ENCODE measurements around the gene AGAP1.

The AGAP1 gene

DNA sequence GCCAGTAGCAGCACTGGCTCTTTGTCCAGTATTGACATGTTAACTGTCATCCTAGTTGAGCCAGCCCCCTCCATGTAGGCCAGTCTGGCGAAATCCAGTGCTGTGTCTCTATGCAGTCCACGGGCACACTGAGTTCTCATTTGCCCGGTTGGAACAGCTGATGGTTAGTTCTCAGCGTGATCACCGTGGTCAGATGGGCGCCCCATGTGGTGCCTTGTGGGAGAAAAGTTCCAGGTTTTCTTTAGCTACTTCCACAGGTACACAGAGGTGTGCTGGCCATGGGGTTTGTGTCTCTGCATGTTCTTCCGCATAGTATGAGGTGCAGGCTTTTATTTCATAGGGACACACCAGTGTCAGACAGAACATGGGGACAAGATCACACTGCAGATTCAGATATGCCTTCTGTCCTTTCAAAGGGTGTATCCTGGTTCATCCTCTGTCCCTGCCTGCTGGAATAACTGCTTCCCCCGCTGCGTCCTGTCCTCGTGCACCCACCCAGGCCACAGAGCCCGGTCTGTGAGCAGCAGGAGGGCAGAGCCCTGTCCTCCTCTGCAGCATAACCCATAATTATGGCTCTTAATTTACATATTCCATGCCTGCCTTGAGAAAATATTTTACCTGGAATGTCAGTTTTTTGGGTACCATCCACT, 340.3 kb downstream of the AGAP1 start:
- DNase-seq = no peak

- DNase-seq = no peak
Measured at GRCh38 chr2:235834781-235835180, 340.9 kb downstream of the AGAP1 start.

- DNase-seq = no peak
Measured at GRCh38 chr2:235835810-235836209, 342.0 kb downstream of the AGAP1 start.

DNA sequence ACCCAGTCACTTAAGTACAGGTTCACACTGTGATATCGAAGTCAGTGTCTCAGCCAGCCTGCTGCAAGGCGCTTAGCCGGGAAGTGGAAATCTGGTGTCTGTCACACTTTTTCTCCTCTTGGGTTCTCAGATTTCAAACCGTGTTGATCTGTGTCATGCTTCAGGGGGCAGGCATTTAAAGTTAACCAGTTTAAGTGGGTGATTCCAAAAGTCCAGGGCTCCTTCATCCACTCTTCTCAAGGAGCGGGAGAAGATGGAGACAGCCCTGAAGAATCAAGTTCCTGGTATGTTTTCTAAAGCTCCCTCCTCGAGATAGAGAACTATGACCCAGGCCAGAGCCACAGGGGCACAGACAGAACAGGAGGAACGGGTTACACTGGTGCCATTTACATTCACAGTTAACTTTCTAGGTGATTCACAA, 342.7 kb downstream of the AGAP1 start:
- no peak for DNase-seq

- no peak for DNase-seq
Measured at GRCh38 chr2:235839226-235839625, 345.4 kb downstream of the AGAP1 start.

- DNase-seq = no peak
Measured at GRCh38 chr2:235839974-235840373, 346.1 kb downstream of the AGAP1 start.

DNA sequence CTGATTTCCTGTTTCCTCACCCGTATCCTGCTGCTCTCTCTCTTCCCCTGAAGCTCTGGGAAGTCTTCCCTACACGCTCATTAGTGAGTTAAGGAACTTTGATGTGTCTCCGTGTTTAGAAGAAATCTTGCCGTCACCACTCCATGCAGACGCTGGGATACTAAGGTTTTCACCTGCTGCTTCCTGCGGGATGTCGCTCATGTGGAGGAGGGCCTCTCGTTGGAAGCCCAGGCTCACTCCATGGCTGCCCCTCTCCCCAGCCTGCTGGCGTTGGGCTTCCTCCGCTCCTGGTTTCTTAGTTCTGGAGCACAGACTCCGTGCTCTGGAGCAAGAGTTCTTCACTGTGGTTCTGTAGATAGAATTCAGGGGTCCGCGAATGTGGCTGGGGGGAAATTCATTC, 348.0 kb downstream of the AGAP1 start:
- DNase-seq = no peak

DNA sequence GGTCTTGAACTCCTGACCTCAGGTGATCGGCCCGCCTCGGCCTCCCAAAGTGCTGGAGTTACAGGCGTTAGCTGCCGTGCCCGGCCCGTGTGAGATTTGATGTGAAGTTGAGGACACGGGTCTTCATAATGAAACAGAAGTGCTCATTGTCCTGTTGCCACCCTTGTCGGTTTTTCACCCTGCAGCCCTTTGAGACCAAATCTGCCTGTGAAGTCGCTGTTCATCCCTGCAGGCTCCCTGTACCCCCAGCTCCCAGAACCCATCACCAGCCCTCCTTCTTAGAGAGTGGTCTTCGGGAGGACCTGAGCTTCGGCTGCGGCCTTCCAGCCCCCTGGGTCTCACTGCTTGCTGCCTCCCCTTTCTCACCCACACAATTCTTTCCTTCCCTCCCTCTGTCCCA, 349.1 kb downstream of the AGAP1 start:
- no peak for DNase-seq

- no peak for DNase-seq
Measured at GRCh38 chr2:235843591-235844395, 349.9 kb downstream of the AGAP1 start.

DNA sequence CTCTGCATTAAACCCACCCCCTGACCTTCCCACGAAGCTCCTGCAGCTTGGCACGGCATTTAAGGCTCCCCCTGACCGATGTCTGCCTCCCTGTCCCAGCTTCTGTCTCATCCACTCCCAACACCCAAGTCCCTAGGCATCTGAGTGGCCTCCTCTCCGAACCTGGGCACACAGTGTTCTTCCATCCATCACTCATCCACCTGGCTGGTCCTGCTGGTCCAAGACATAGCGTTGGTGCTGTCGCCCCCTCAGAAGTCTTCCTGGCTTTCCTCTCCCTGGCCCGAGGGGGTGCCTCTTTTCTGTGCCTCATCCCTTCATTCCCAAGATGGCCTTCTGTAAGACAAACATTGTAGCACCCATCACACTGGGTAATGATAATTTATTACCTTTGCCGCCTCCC, 350.7 kb downstream of the AGAP1 start:
- no peak for DNase-seq

- DNase-seq = no peak
Measured at GRCh38 chr2:235845245-235845644, 351.4 kb downstream of the AGAP1 start.

GRCh38 chr2:235847576-235847975, 353.7 kb downstream of the AGAP1 start:
- no peak for DNase-seq

DNA sequence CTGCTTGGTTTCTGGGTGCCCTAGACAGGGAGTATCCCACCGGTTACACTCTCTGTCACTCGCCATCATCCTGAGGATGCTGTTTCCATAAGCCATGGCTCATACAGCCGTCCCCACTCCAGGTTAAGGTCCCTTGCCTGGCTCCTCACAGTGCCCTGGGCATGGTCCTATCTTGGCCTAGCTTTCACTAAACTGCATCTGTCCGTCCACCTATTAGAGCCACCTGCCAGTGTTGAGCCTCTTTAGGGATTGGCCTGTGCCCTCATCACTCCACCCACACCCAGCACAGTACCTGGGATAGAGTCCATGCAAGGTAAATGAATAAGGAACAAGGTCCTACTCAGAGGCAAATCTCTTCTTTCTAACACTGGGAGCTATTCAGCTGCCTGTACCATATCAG, 354.2 kb downstream of the AGAP1 start:
- no peak for DNase-seq

DNA sequence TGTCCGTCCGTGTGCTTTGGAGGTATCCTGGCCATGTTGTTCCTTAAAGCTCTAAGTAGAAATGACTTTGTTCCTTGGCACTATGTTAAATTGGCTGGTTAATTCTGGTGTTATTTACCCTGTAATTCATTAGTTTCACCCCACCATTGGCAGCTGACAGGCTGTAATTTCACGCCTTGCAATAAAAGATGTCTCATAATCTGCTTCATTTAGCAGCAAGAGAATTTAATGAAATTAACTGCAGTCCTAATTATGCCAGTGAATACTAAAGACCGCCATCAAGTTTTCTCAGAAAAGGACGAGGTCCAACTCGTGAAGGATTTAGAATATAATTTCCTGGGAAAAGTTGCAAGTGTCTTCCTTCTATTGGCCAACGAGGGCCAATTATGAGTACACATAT, 355.1 kb downstream of the AGAP1 start:
- no peak for DNase-seq

DNA sequence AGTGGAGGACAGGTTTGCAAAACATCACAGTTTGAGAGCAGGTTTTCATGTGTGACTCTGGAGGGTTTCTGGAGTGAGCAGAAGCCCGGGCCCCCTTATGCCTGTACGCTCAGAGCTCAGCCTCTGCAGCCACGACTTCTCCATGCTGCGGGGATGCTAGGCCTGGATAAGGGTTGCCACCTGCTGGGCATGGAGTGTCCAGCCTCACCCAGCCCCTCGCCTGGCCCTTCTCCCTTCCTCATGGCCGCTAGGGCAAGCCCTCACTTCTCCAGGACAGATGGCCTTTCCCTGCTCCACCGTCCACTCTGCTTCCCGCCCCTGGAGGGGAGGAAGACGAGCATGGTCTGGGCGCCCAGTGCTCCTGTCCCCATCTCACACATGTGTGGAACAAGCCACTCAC, 355.6 kb downstream of the AGAP1 start:
- DNase-seq = no peak

- no peak for DNase-seq
Measured at GRCh38 chr2:235850289-235850688, 356.4 kb downstream of the AGAP1 start.

GRCh38 chr2:235850771-235851551, 357.1 kb downstream of the AGAP1 start:
- DNase-seq = no peak

DNA sequence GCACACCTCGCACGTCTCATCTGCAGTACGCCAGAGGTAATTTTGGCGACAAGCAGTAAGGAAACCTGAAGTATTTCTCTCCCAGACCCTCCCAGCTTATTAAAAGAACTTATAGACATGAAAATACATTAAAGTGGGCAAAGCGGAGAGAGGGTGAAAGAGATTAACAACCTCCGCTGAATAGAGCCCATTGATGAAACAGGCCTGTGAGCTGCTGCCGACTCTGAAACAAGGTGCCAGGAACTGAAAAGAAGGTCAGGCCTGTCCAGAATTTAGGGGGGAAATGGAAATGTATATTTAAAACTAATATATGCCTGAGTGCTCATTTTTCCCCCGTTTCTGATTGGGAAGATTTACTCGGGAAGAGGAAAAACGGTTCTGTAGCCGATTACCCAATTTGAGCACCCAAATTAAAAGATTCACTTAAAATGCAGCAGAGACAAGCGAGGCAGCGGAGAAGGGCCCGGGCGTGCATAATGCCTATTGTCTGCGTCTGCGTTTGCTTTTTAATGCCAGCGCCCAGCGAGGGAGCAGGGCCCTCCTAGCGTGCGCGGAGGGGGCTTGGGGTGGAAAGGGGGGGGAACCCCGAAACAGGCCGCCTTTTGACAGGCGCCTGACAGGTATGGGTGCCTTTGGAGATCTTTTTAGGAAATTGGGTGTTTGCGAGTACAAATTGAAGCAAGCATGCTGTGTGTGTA, 358.1 kb downstream of the AGAP1 start:
- DNase-seq = no peak

DNA sequence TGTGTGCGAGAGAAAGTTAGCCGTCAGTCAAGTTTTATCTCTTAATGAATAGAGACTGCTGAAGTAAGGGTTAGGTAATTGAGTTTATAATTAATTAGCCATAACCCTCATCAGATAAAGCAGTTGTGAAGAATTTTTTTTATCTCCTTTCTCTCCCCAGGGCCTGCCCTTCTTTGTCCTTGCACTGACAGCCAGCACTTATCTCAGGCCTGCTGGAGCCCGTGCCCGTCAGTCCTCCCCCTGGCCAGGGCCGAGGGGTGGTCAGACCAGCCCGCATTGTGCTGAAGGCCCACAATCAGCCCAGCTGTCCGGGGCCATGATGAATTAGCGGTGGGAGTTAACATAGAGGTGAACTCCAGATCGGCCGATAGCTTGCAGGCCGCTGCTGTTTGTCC, 358.7 kb downstream of the AGAP1 start:
- DNase-seq = no peak

GRCh38 chr2:235854276-235854675, 360.4 kb downstream of the AGAP1 start:
- DNase-seq = no peak

- no peak for DNase-seq
Measured at GRCh38 chr2:235855011-235855410, 361.2 kb downstream of the AGAP1 start.

- DNase-seq = no peak
Measured at GRCh38 chr2:235856151-235856854, 362.5 kb downstream of the AGAP1 start.

GRCh38 chr2:235857598-235857997, 363.8 kb downstream of the AGAP1 start:
- no peak for DNase-seq
